GM13976 (cell line): Measurements from ENCODE around the gene YIPF4.

Experiments
- DNase-seq: peaks from one replicate; pipeline ENCODE4 v3.0.0; 2012; ENCODE audit warnings: low spot score
- in situ Hi-C: fragments of 300-500 bp; cut with MboI; formaldehyde crosslinking; loops from one replicate; pipeline ENCODE4 v1.12.0; 2022; ENCODE audit warnings: low sequenced_read_pairs, mixed read lengths, inconsistent platforms; ENCODE audit not compliant: unreplicated experiment
- TF ChIP-seq, protein P1 (sequence below): IDR thresholded peaks from 2 replicates; pipeline ENCODE4 v1.5.1; 2012; ENCODE audit warnings: borderline replicate concordance, mild to moderate bottlenecking; ENCODE audit not compliant: insufficient read depth; ENCODE audit errors: extremely low read depth, missing control alignments, control extremely low read depth

YIPF4 gene

DNA sequence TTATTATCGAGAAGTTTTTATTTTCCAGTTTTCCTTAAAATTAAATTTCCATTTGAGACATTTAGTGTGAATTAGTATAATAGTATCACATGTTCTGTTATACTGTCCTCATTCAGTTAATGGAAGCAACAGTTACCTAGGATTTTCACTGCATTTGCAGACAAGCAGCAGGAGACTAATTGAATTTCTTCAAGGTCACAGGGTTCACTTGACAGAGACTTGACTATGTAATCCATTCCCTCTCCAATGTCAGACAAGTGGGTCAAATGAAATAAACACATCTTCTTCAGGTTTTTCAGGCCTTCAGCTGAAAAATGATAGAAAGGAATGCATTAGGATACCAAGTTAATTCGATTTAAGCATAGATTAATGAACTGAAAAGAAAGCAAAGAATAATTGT lies 39.7 kb upstream of the YIPF4 start:
- no peak for DNase-seq
- in situ Hi-C loops = no loop called here
- TF ChIP-seq, protein P1, sequence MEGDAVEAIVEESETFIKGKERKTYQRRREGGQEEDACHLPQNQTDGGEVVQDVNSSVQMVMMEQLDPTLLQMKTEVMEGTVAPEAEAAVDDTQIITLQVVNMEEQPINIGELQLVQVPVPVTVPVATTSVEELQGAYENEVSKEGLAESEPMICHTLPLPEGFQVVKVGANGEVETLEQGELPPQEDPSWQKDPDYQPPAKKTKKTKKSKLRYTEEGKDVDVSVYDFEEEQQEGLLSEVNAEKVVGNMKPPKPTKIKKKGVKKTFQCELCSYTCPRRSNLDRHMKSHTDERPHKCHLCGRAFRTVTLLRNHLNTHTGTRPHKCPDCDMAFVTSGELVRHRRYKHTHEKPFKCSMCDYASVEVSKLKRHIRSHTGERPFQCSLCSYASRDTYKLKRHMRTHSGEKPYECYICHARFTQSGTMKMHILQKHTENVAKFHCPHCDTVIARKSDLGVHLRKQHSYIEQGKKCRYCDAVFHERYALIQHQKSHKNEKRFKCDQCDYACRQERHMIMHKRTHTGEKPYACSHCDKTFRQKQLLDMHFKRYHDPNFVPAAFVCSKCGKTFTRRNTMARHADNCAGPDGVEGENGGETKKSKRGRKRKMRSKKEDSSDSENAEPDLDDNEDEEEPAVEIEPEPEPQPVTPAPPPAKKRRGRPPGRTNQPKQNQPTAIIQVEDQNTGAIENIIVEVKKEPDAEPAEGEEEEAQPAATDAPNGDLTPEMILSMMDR = no peak

DNA sequence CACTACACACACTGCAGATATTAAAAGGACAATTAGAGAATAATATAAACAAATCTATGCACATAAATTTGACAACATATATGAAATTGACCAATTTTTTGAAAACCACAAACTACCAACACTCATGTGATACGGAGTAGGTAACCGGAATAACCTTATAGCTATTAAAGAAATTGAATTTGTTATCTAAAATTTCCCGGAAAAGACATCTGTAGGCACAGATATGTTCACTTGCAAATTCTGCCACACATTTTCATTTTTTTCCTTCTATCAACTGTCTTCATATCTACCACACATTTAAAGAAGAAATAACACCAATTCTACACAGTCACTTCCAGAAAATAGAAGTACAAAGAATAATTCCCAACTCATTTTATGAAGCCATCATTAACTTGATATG lies 35.4 kb upstream of the YIPF4 start:
- TF ChIP-seq, protein P1 = no peak
- no peak for DNase-seq
- in situ Hi-C loops = no loop called here

DNA sequence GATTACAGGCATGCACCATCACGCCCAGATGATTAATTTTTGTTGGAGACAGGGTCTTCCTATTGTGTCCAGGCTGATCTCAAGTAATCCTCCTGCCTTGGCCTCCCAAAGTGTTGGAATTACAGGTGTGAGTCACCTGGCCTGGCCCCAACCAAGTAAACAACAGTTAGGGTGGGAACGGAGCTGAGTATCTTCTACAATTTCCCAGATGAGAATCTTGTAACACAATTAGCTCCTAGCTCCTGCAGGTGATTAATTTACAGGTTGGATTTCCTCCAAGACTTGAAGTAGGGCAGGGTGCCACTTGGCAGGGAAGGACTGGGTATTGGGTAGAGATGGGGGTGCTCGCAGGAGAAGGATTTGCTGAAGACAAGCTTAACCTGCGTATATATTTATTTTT lies 30.8 kb upstream of the YIPF4 start:
- in situ Hi-C loops = no loop called here
- DNase-seq = no peak

DNA sequence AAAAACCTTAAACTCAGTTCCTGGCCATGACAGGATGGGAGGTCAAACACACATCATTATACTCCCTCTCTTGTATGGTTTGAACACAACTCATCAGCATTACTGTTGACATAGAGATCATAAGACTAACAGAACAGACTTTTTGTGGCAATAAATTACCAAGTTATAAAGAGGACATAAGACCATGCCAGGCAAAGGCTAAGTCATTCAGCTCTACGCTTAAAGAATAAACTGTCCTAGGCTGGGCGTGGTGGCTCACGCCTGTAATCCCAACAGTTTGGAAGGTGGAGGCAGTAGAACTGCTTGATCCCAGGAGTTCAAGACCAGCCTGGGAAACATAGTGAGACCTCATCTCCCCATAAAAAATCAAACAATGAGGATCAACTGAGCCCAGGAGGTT lies 29.4 kb upstream of the YIPF4 start:
- TF ChIP-seq, protein P1 = no peak
- no peak for DNase-seq
- in situ Hi-C loops = no loop called here

More for the DNA sequence above, 30.8 kb upstream of the YIPF4 start:
- TF ChIP-seq, protein P1 = no peak

DNA sequence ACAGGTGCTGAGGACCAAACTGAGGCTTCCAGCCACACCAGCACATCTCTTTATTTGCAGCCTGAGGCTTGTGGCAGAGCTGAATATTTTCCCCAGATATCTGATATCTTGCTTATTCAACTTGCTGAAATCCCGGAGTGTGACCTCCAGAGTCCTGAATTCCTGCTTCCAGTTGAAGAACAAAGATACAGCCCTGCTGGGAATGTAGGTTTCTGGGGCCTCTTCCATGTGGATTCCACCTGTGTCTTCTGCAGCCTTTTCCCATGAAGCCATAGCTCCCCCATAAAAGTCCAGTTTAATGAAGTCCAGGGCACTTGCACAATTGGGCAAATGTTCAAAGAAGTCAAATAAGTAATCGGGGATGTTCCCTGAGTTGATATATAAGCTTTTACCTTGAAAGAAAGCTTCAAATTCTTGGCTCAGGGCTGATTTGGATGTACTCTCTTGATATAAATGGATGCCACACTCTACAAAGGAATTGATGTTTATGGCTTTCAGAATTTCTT lies 27.9 kb upstream of the YIPF4 start:
- in situ Hi-C loops = no loop called here
- no peak for DNase-seq
- TF ChIP-seq, protein P1 = no peak

DNA sequence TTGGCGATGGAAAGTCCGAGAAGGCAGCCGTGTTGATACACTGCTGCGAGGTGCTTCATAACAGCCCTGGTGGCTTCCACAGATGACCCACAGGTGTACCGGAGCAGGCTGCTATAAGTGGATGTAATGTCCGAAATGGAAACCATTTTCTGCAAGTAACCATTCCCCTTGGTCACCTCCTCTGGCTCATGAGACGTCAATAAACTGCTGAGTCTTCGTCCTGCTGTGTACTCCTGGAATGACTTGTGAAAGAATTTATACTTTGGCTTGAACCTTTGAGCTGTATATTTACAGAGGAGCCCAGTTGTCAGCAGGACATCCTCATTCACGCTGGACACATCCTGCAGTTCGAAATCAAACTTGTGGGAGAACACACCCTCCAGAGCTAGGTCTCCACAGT lies 27.4 kb upstream of the YIPF4 start:
- TF ChIP-seq, protein P1 = no peak
- in situ Hi-C loops = no loop called here
- no peak for DNase-seq

DNA sequence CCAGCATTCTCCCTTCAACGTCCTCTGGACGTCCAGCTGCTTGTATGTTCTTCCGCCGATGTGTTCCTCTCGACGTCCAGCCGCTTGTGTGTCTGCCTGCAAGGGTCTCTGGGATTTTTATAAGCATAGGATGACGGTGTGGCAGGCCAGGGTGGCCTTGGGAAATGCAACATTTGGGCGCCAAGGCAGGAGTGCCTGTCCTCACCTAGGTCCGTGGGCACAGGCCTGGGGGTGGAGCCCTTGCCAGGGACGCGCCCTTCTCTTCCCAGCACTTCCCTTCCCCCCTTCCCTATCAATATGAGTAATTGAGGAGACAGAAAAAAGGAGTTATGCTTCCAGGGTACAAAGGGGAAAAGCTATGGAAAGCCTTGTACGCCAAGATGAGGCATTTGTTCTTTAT lies 19.5 kb upstream of the YIPF4 start:
- TF ChIP-seq, protein P1 = no peak
- no peak for DNase-seq
- in situ Hi-C loops = no loop called here
